Spleen (tissue), 11 donors: ENCODE measurements around the gene MSL3B.

Source experiments
- DNase-seq: peaks from one replicate; pipeline ENCODE4 v3.0.0-alpha.2; 2020
- H3K27ac ChIP-seq, 8 donors: fragments of 200-600 bp; sonication (generic) in 7 of 8; 1 replicate in 4 of 8; 2 replicates in 4 of 8; pipeline versions ENCODE4 v1.5.0 to v1.8.0; 2016 to 2021; ENCODE audit warnings: inconsistent platforms in 4 of 8, mild to moderate bottlenecking in 4 of 8, moderate library complexity in 1 of 8
- H3K27me3 ChIP-seq, 7 donors: fragments of 200-600 bp; sonication (generic) in 6 of 7; replicated peaks in 1 of 7; 1 replicate in 4 of 7; 2 replicates in 3 of 7; pipeline versions ENCODE4 v1.5.0 to v1.8.0; 2016 to 2021; ENCODE audit warnings: inconsistent platforms in 3 of 7, mild to moderate bottlenecking in 1 of 7
- H3K36me3 ChIP-seq, 6 donors: fragments of 200-600 bp; sonication (generic) in 5 of 6; 1 replicate in 4 of 6; 2 replicates in 2 of 6; pipeline versions ENCODE4 v1.5.0 to v1.8.0; 2016 to 2021; ENCODE audit warnings: inconsistent platforms in 2 of 6
- H3K4me1 ChIP-seq, 6 donors: fragments of 200-600 bp; sonication (generic) in 5 of 6; 1 replicate in 3 of 6; 2 replicates in 3 of 6; pipeline versions ENCODE4 v1.5.0 to v1.8.0; 2016 to 2021; ENCODE audit warnings: inconsistent platforms in 3 of 6
- H3K4me3 ChIP-seq, 8 donors: fragments of 200-600 bp; sonication (generic) in 7 of 8; 1 replicate in 4 of 8; 2 replicates in 4 of 8; pipeline versions ENCODE4 v1.5.0 to v1.8.0; 2016 to 2021; ENCODE audit warnings: inconsistent platforms in 4 of 8, mild to moderate bottlenecking in 4 of 8, moderate library complexity in 2 of 8
- H3K9me3 ChIP-seq, 8 donors: fragments of 200-600 bp; sonication (generic) in 7 of 8; 1 replicate in 4 of 8; 2 replicates in 4 of 8; pipeline versions ENCODE4 v1.5.0 to v1.8.0; 2016 to 2021; ENCODE audit warnings: inconsistent platforms in 4 of 8
- POLR2A ChIP-seq, 3 donors: fragments of 450-650 bp; IDR thresholded peaks; one replicate each; pipeline ENCODE4 v1.5.1; 2017; ENCODE audit warnings: antibody characterized with exemption in 3 of 3, mild to moderate bottlenecking in 1 of 3
- POLR2AphosphoS5 ChIP-seq, 3 donors: sonication (generic); formaldehyde crosslinking; IDR thresholded peaks; one replicate each; pipeline ENCODE4 v1.5.1; 2017; ENCODE audit warnings: antibody characterized with exemption in 3 of 3
- WGBS, 5 donors: extraction: QIAGEN DNeasy Blood & Tissue Kit in 3 of 5; methylation state at CpG; one replicate each; pipeline versions ENCODE4 v1.1.5 to v1.1.7; 2013 to 2018; 5-methylcytosine and 5-hydroxymethylcytosine counted together
- intact Hi-C: fragments of 100-400 bp; cut with DNase I; formaldehyde crosslinking; loops from one replicate; pipeline ENCODE4 v1.15.0; 2023; ENCODE audit warnings: low total_unique reads
- TF ChIP-seq, protein P1 (sequence below), 11 experiments: fragments of 200-600 bp in 7 of 11; fragments of 450-650 bp in 4 of 11; sonication (generic) in 4 of 11; IDR thresholded peaks in 8 of 11; conservative IDR thresholded peaks in 3 of 11; 1 replicate in 7 of 11; 2 replicates in 4 of 11; pipeline versions ENCODE4 v1.4.0 to v1.8.0; 2016 to 2021; ENCODE audit warnings: antibody characterized with exemption in 11 of 11, inconsistent platforms in 4 of 11, mild to moderate bottlenecking in 1 of 11
- donor health status: healthy with polysubstance abuse.
- donor health status: DM: no; HTN: no; CAD: no; lungs with moderate emphysema.
- donor health status: DM: no; HTN: no; CAD: no.
- donor health status: Bipolar disorder and iron deficiency.
- donor health status: healthy.
- donor health status: DM: no; HTN: no; CAD: no.
- donor health status: DM: yes; HTN: yes; CAD: no.

The MSL3B gene

GRCh38 chr2:233844064-233844807, 23.9 kb downstream of the MSL3B start:
- Histone ChIP-seq H3K4me1 (no peaks in the 10 kb centered on the region), H3K36me3 (peaks cover 0 to 98% (median 0%) of the 10 kb centered on the region in 6 donors), H3K9me3 (no peaks in the 10 kb centered on the region), H3K27ac (no peak overlapping the region), H3K27me3 (no peaks in the 10 kb centered on the region), H3K4me3 (no peak overlapping the region)
- 93 to 96% (median 94%) methylated on average over 15 to 19 of the region's 19 CpGs for WGBS, 5 donors
- intact Hi-C loops: no loop called here
- DNase-seq: peak; percentile 22
- TF ChIP-seq, protein P1, sequence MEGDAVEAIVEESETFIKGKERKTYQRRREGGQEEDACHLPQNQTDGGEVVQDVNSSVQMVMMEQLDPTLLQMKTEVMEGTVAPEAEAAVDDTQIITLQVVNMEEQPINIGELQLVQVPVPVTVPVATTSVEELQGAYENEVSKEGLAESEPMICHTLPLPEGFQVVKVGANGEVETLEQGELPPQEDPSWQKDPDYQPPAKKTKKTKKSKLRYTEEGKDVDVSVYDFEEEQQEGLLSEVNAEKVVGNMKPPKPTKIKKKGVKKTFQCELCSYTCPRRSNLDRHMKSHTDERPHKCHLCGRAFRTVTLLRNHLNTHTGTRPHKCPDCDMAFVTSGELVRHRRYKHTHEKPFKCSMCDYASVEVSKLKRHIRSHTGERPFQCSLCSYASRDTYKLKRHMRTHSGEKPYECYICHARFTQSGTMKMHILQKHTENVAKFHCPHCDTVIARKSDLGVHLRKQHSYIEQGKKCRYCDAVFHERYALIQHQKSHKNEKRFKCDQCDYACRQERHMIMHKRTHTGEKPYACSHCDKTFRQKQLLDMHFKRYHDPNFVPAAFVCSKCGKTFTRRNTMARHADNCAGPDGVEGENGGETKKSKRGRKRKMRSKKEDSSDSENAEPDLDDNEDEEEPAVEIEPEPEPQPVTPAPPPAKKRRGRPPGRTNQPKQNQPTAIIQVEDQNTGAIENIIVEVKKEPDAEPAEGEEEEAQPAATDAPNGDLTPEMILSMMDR (IDR thresholded peaks at IDR 0.05 in 8 of 11, conservative IDR thresholded peaks at IDR 0.05 in 3 of 11): no peak
- TF ChIP-seq POLR2A (IDR thresholded peaks at IDR 0.05) (no peak), POLR2AphosphoS5 (IDR thresholded peaks at IDR 0.05) (no peak)

DNA sequence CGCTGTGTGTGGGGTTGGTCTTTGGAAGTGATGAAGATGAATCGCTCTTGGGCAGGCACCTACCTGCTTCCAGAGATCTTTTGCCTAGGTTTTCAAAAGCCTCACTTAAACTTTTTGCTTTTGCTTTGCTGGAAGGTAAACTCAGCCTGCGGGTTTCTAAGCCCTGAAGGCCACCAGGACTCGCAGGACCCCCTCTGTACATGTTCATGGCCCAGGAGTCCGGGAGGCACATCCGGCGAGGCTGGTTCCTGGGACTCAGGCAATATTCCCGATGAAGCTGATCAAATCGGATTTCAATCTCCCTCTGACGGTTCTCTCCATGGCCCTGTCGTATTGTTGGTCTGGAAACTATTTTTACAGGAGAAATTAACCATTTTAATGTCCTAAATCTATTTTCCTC, 27.0 kb downstream of the MSL3B start:
- Histone ChIP-seq H3K9me3 (no peaks in the 10 kb centered on the region), H3K27me3 (no peaks in the 10 kb centered on the region), H3K27ac (no peak overlapping the region), H3K4me1 (no peaks in the 10 kb centered on the region), H3K36me3 (peaks cover 0 to 98% (median 0%) of the 10 kb centered on the region in 6 donors), H3K4me3 (no peak overlapping the region)
- WGBS, 5 donors: 93 to 97% (median 97%) methylated on average over 11 of the region's 11 CpGs
- intact Hi-C loops: no loop called here
- no peak for TF ChIP-seq POLR2AphosphoS5 (IDR thresholded peaks at IDR 0.05)
- TF ChIP-seq, protein P1 (IDR thresholded peaks at IDR 0.05 in 8 of 11, conservative IDR thresholded peaks at IDR 0.05 in 3 of 11): no peak
- DNase-seq: peak; percentile 38

DNA sequence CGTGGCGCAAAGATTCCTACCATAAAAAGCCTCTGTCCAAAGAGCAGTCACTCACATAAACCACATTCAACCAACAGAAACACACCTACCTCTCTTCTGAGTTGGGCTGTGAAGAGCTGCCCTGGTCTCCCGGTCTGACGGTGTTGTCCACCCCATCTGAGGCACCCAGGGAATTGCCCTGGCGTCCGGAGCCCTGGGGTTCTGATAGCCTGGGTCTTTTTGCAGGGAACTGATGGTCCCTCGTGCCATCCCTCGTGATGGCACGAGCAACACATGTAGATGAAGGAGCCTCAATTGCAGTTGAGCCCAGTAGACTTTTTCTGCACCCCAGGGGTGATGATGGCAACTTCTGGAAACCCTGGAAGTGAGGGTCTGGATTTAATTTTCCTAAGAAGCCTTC, 27.7 kb downstream of the MSL3B start:
- no peak overlapping the region for H3K4me3 ChIP-seq
- no peaks in the 10 kb centered on the region for H3K9me3 ChIP-seq
- no peak for TF ChIP-seq POLR2A (IDR thresholded peaks at IDR 0.05)
- TF ChIP-seq, protein P1 (IDR thresholded peaks at IDR 0.05 in 8 of 11, conservative IDR thresholded peaks at IDR 0.05 in 3 of 11): no peak
- no peak overlapping the region for H3K27ac ChIP-seq
- DNase-seq: peak; percentile 25
- no peaks in the 10 kb centered on the region for H3K27me3 ChIP-seq
- H3K4me1 ChIP-seq: no peaks in the 10 kb centered on the region
- intact Hi-C loops: no loop called here
- peaks cover 0 to 100% (median 0%) of the 10 kb centered on the region in 6 donors for H3K36me3 ChIP-seq
- WGBS, 5 donors: 91 to 98% (median 97%) methylated on average over 9 of the region's 9 CpGs

DNA sequence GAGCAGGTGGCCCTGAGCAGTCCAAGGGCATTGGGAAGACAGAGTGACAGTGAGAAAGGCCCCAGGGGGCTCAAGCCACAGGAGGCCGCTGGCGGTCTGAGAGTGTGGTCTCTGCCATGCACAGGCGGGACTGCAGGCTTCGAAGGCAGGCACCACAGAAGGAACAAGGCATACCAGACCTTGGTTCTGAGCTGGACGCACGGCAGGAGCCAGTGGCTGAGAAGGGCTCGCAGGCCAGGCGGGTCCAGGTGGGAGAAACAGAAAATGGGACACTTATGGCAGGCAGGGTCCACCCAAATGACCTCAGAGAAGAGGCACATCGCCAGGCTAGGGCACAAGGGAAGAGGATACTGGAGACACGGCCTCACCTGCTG, 28.8 kb downstream of the MSL3B start:
- Histone ChIP-seq H3K27ac (no peak overlapping the region), H3K4me1 (no peaks in the 10 kb centered on the region), H3K4me3 (no peak overlapping the region), H3K9me3 (no peaks in the 10 kb centered on the region), H3K27me3 (no peaks in the 10 kb centered on the region), H3K36me3 (peaks cover 0 to 100% (median 0%) of the 10 kb centered on the region in 6 donors)
- DNase-seq: peak; percentile 54
- intact Hi-C loops: no loop called here
- 94 to 98% (median 97%) methylated on average over 10 of the region's 10 CpGs for WGBS, 5 donors
- TF ChIP-seq POLR2AphosphoS5 (IDR thresholded peaks at IDR 0.05) (no peak), POLR2A (IDR thresholded peaks at IDR 0.05) (no peak)
- TF ChIP-seq, protein P1 (IDR thresholded peaks at IDR 0.05 in 8 of 11, conservative IDR thresholded peaks at IDR 0.05 in 3 of 11): no peak
